Measurements from ENCODE around the gene CSNK1G3. TPM values are rescaled to one million over a fixed set of nuclear protein-coding genes. Genes with fewer than 3 reads are reported as not detected.
A peak's percentile ranks its signal among the peaks of the same experiment; 100 is the strongest.

Gene CSNK1G3
- polyA plus RNA-seq, 1 donor (not counting 4 experiments of a cell fraction or from before 2014, with no cell fraction given) = 34.0 TPM

- Histone ChIP-seq H3K9me3 (ENCODE audit: control insufficient read depth, low read depth, low read length) (no peaks in the 10 kb centered on the region), H2AFZ (ENCODE audit: control insufficient read depth, low read length) (no peak overlapping the region), H3K27me3 (ENCODE audit: control insufficient read depth, extremely low read depth, insufficient read depth, low read length) (no peaks in the 10 kb centered on the region), H3K9me1 (ENCODE audit: control insufficient read depth, extremely low read depth, insufficient read depth, low read length) (peaks cover 2% of the 10 kb centered on the region), H3K79me2 (ENCODE audit: control insufficient read depth, insufficient read depth, low read length) (peaks cover 82% of the 10 kb centered on the region), H3K27ac (ENCODE audit: control insufficient read depth, insufficient read depth, low read length) (no peak overlapping the region), H3K9ac (ENCODE audit: control insufficient read depth, extremely low read depth, insufficient read depth, low read length) (no peak overlapping the region), H3K4me2 (ENCODE audit: control insufficient read depth, extremely low read depth, insufficient read depth, low read depth, low read length) (no peak overlapping the region), H3K36me3 (ENCODE audit: control insufficient read depth in 2 of 2, extremely low read depth in 1 of 2, insufficient read depth in 2 of 2, low read length in 2 of 2) (no peaks in the 10 kb centered on the region), H4K20me1 (ENCODE audit: control insufficient read depth, extremely low read depth, insufficient read depth, low read length) (peaks cover 4% of the 10 kb centered on the region), H3K4me1 (ENCODE audit: control insufficient read depth, extremely low read depth, insufficient read depth, low read length) (peaks cover 8% of the 10 kb centered on the region), H3K4me3 (ENCODE audit: control insufficient read depth in 2 of 3, extremely low read depth in 1 of 3, insufficient read depth in 2 of 3, low read depth in 1 of 3, low read length in 3 of 3) (no peak overlapping the region)
- FAIRE-seq (peak; percentile 5), DNase-seq (ENCODE audit: low read depth, low spot score) (no peak)
- dilution Hi-C loops (cut with MboI; ENCODE audit: extremely low pct_ligation_motif_present, low sequenced_read_pairs) = no loop called here
- no peak for TF ChIP-seq EZH2 (IDR thresholded peaks at IDR 0.05; ENCODE audit: low read length)
- no peak for TF ChIP-seq CTCF (optimal IDR thresholded peaks at IDR 0.05 in 1 of 3, IDR thresholded peaks at IDR 0.05 in 1 of 3, conservative IDR thresholded peaks at IDR 0.05 in 1 of 3; ENCODE audit: extremely low read depth in 1 of 3, insufficient read depth in 2 of 3, low read length in 3 of 3)
These were observed 15.2 kb downstream of the CSNK1G3 start for GRCh38 chr5:123527190-123527589.

GRCh38 chr5:123528065-123528464 lies 16.1 kb downstream of the CSNK1G3 start:
- Histone ChIP-seq H3K36me3 (ENCODE audit: control insufficient read depth in 2 of 2, extremely low read depth in 1 of 2, insufficient read depth in 2 of 2, low read length in 2 of 2) (no peaks in the 10 kb centered on the region), H2AFZ (ENCODE audit: control insufficient read depth, low read length) (no peak overlapping the region), H3K4me1 (ENCODE audit: control insufficient read depth, extremely low read depth, insufficient read depth, low read length) (peaks cover 8% of the 10 kb centered on the region), H3K27me3 (ENCODE audit: control insufficient read depth, extremely low read depth, insufficient read depth, low read length) (no peaks in the 10 kb centered on the region), H3K4me2 (ENCODE audit: control insufficient read depth, extremely low read depth, insufficient read depth, low read depth, low read length) (no peak overlapping the region), H3K79me2 (ENCODE audit: control insufficient read depth, insufficient read depth, low read length) (peaks cover 79% of the 10 kb centered on the region), H3K9me1 (ENCODE audit: control insufficient read depth, extremely low read depth, insufficient read depth, low read length) (peaks cover 2% of the 10 kb centered on the region), H3K9me3 (ENCODE audit: control insufficient read depth, low read depth, low read length) (no peaks in the 10 kb centered on the region), H3K9ac (ENCODE audit: control insufficient read depth, extremely low read depth, insufficient read depth, low read length) (no peak overlapping the region), H3K4me3 (ENCODE audit: control insufficient read depth in 2 of 3, extremely low read depth in 1 of 3, insufficient read depth in 2 of 3, low read depth in 1 of 3, low read length in 3 of 3) (no peak overlapping the region), H3K27ac (ENCODE audit: control insufficient read depth, insufficient read depth, low read length) (no peak overlapping the region), H4K20me1 (ENCODE audit: control insufficient read depth, extremely low read depth, insufficient read depth, low read length) (peaks cover 4% of the 10 kb centered on the region)
- no peak for TF ChIP-seq CTCF (optimal IDR thresholded peaks at IDR 0.05 in 1 of 3, IDR thresholded peaks at IDR 0.05 in 1 of 3, conservative IDR thresholded peaks at IDR 0.05 in 1 of 3; ENCODE audit: extremely low read depth in 1 of 3, insufficient read depth in 2 of 3, low read length in 3 of 3)
- no peak for TF ChIP-seq EZH2 (IDR thresholded peaks at IDR 0.05; ENCODE audit: low read length)
- dilution Hi-C loops (cut with MboI; ENCODE audit: extremely low pct_ligation_motif_present, low sequenced_read_pairs) = no loop called here
- FAIRE-seq = no peak
- no peak for DNase-seq (ENCODE audit: low read depth, low spot score)

Measured in keratinocyte (primary cell).